ENCODE measurements around the gene IFTAP.
"Not testable (repeated sequence)": the region's sequence is repeated elsewhere in the genome, so short reads cannot be mapped to it uniquely, and the experiment has no call there.

DNA sequence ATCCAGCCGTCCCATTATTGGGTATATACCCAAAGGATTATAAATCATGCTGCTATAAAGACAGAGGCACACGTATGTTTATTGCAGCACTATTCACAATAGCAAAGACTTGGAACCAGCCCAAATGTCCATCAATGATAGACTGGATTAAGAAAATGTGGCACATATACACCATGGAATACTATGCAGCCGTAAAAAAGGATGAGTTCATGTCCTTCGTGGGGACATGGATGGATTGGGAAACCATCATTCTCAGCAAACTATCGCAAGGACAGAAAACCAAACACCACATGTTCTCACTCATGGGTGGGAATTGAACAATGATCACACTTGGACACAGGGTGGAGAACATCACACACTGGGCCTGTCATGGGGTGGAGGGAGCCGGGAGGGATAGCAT lies 85.2 kb downstream of the IFTAP start:
- TF ChIP-seq POLR2A (IDR thresholded peaks at IDR 0.05) = not testable (repeated sequence)
- TF ChIP-seq, protein P1, sequence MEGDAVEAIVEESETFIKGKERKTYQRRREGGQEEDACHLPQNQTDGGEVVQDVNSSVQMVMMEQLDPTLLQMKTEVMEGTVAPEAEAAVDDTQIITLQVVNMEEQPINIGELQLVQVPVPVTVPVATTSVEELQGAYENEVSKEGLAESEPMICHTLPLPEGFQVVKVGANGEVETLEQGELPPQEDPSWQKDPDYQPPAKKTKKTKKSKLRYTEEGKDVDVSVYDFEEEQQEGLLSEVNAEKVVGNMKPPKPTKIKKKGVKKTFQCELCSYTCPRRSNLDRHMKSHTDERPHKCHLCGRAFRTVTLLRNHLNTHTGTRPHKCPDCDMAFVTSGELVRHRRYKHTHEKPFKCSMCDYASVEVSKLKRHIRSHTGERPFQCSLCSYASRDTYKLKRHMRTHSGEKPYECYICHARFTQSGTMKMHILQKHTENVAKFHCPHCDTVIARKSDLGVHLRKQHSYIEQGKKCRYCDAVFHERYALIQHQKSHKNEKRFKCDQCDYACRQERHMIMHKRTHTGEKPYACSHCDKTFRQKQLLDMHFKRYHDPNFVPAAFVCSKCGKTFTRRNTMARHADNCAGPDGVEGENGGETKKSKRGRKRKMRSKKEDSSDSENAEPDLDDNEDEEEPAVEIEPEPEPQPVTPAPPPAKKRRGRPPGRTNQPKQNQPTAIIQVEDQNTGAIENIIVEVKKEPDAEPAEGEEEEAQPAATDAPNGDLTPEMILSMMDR (IDR thresholded peaks at IDR 0.05) = not testable (repeated sequence)

All from Peyer's patch (tissue), 4 donors.